ENCODE results near the gene NRG3.

- TF ChIP-seq POLR2A (IDR thresholded peaks at IDR 0.05; ENCODE audit: low read depth, low read length) (no peak), POLR2AphosphoS5 (IDR thresholded peaks at IDR 0.05; ENCODE audit: low read depth, low read length) (no peak), TAF1 (IDR thresholded peaks at IDR 0.05; ENCODE audit: borderline replicate concordance, low read depth, low read length) (no peak)
These were observed 805.6 kb downstream of the NRG3 start for GRCh38 chr10:82680608-82681007.

Measured in GM12892 (cell line).